ENCODE results near the gene AK4.

- no peak for TF ChIP-seq POLR2A (IDR thresholded peaks at IDR 0.05; ENCODE audit: low read depth, low read length)
- no peak for TF ChIP-seq POLR2AphosphoS5 (IDR thresholded peaks at IDR 0.05; ENCODE audit: low read depth, low read length)
Observed at GRCh38 chr1:65267271-65267670, 119.3 kb downstream of the AK4 start.
